ENCODE measurements around the gene ZNF169. TPM values are rescaled to one million over a fixed set of nuclear protein-coding genes. Genes with fewer than 3 reads are reported as not detected.

The ZNF169 gene
- total and polyA plus RNA-seq, 2 experiments from 2014 or later = 3.1 to 7.9 TPM

DNA sequence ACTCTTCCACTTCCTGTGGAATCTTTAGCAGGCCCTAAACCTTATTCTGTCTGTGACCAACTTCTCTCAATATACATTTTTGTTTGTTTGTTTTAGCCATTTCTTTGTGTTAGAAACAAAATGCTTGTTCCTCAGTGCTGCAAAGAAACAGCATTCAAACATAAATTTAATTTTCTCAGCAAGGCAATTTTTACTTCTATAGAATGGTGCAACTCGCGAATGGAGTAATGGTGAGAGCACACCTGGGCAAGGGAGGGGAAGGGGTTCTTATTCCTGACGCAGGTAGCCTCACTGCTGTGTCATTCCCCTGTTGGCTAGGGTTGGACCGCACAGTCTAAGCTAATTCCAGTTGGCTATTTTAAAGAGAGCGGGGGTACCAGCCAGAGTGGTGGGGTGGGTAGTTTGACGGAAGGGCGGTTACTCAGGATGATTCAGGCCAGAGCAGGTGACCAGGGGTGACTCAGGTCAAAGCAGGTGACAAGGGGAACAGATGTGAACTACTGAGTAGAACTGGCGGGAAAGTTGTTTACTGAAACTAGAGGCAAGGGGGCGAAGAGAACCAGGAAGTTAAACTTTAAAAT is 21.4 kb downstream of the ZNF169 start (continued):
- TF ChIP-seq, protein P1, sequence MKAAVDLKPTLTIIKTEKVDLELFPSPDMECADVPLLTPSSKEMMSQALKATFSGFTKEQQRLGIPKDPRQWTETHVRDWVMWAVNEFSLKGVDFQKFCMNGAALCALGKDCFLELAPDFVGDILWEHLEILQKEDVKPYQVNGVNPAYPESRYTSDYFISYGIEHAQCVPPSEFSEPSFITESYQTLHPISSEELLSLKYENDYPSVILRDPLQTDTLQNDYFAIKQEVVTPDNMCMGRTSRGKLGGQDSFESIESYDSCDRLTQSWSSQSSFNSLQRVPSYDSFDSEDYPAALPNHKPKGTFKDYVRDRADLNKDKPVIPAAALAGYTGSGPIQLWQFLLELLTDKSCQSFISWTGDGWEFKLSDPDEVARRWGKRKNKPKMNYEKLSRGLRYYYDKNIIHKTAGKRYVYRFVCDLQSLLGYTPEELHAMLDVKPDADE (IDR thresholded peaks at IDR 0.05) = no peak
- TF ChIP-seq EZH2 (IDR thresholded peaks at IDR 0.05; ENCODE audit: low read depth, unreplicated experiment) = no peak
- no peak for TF ChIP-seq JUNB (IDR thresholded peaks at IDR 0.05; ENCODE audit: unreplicated experiment)

DNA sequence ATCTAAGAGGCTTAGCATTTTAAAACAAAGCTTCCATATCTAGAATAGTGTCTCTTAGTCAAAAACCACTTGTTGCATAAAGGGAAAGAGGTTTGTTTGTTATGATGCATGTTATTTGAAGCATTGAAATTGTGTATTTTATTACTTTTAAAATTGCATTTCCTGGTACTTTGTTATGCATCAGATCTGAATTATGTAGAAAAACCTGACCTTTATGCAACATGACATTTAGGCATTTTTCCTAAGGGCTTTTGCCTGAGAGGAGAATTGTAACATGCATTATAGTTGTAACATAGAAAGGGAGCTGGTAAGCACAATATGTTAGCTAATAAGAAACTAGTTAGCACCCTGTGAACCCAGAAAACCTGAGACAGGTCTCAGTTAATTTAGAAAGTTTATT is 22.0 kb downstream of the ZNF169 start:
- no peaks in the 10 kb centered on the region for H3F3A ChIP-seq (replicated peaks; ENCODE audit: low read depth)
- Mint-ChIP-seq H3K9me3 (peaks cover 24% of the 10 kb centered on the region), H3K36me3 (ENCODE audit: low read depth) (peaks cover 57% of the 10 kb centered on the region), H3K27ac (no peak overlapping the region), H3K4me1 (peaks cover 4% of the 10 kb centered on the region), H3K27me3 (ENCODE audit: insufficient read depth, low read depth, poor library complexity) (no peaks in the 10 kb centered on the region), H3K4me3 (no peak overlapping the region)
- no peak overlapping the region for H3K4me3 ChIP-seq
- 0 out of 2 replicates have a peak, but pooled peaks cover 3% of the 10 kb centered on the region for H3K4me1 ChIP-seq (ENCODE audit: insufficient read depth)
- H3K27me3 ChIP-seq (ENCODE audit: insufficient read depth) = no peaks in the 10 kb centered on the region
- no peak overlapping the region for H3K27ac ChIP-seq (ENCODE audit: low read depth)
- H3K79me2 ChIP-seq (replicated peaks; ENCODE audit: insufficient read depth) = peaks cover 2% of the 10 kb centered on the region
- DNase-seq (ENCODE audit: low spot score) (no peak), ATAC-seq (no peak)
- no peaks in the 10 kb centered on the region for H4K20me1 ChIP-seq (replicated peaks; ENCODE audit: insufficient read depth)
- no peak overlapping the region for H3K4me2 ChIP-seq
- H2AFZ ChIP-seq = no peak overlapping the region
- H3K36me3 ChIP-seq (ENCODE audit: insufficient read depth) = peaks cover 13% of the 10 kb centered on the region
- H3K9me2 ChIP-seq (ENCODE audit: insufficient read depth) = no peaks in the 10 kb centered on the region
- TF ChIP-seq, protein P2, sequence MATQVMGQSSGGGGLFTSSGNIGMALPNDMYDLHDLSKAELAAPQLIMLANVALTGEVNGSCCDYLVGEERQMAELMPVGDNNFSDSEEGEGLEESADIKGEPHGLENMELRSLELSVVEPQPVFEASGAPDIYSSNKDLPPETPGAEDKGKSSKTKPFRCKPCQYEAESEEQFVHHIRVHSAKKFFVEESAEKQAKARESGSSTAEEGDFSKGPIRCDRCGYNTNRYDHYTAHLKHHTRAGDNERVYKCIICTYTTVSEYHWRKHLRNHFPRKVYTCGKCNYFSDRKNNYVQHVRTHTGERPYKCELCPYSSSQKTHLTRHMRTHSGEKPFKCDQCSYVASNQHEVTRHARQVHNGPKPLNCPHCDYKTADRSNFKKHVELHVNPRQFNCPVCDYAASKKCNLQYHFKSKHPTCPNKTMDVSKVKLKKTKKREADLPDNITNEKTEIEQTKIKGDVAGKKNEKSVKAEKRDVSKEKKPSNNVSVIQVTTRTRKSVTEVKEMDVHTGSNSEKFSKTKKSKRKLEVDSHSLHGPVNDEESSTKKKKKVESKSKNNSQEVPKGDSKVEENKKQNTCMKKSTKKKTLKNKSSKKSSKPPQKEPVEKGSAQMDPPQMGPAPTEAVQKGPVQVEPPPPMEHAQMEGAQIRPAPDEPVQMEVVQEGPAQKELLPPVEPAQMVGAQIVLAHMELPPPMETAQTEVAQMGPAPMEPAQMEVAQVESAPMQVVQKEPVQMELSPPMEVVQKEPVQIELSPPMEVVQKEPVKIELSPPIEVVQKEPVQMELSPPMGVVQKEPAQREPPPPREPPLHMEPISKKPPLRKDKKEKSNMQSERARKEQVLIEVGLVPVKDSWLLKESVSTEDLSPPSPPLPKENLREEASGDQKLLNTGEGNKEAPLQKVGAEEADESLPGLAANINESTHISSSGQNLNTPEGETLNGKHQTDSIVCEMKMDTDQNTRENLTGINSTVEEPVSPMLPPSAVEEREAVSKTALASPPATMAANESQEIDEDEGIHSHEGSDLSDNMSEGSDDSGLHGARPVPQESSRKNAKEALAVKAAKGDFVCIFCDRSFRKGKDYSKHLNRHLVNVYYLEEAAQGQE (IDR thresholded peaks at IDR 0.05; ENCODE audit: unreplicated experiment) = no peak
- TF ChIP-seq NANOG (IDR thresholded peaks at IDR 0.05; ENCODE audit: borderline replicate concordance) = no peak
- TF ChIP-seq ZNF114 (CRISPR knock-in tag; IDR thresholded peaks at IDR 0.05) = no peak
- TF ChIP-seq ZNF331 (CRISPR knock-in tag; IDR thresholded peaks at IDR 0.05; ENCODE audit: low read depth) = no peak
- no peak for TF ChIP-seq STAT1 (IDR thresholded peaks at IDR 0.05; ENCODE audit: unreplicated experiment)
- TF ChIP-seq EZH2 (IDR thresholded peaks at IDR 0.05; ENCODE audit: low read depth, unreplicated experiment) = no peak
- no peak for TF ChIP-seq EZH2phosphoT487 (IDR thresholded peaks at IDR 0.05; ENCODE audit: unreplicated experiment)
- no peak for TF ChIP-seq POLR2AphosphoS5 (IDR thresholded peaks at IDR 0.05; ENCODE audit: low read depth)
- TF ChIP-seq, protein P1 (IDR thresholded peaks at IDR 0.05) = no peak
- TF ChIP-seq, protein P3, sequence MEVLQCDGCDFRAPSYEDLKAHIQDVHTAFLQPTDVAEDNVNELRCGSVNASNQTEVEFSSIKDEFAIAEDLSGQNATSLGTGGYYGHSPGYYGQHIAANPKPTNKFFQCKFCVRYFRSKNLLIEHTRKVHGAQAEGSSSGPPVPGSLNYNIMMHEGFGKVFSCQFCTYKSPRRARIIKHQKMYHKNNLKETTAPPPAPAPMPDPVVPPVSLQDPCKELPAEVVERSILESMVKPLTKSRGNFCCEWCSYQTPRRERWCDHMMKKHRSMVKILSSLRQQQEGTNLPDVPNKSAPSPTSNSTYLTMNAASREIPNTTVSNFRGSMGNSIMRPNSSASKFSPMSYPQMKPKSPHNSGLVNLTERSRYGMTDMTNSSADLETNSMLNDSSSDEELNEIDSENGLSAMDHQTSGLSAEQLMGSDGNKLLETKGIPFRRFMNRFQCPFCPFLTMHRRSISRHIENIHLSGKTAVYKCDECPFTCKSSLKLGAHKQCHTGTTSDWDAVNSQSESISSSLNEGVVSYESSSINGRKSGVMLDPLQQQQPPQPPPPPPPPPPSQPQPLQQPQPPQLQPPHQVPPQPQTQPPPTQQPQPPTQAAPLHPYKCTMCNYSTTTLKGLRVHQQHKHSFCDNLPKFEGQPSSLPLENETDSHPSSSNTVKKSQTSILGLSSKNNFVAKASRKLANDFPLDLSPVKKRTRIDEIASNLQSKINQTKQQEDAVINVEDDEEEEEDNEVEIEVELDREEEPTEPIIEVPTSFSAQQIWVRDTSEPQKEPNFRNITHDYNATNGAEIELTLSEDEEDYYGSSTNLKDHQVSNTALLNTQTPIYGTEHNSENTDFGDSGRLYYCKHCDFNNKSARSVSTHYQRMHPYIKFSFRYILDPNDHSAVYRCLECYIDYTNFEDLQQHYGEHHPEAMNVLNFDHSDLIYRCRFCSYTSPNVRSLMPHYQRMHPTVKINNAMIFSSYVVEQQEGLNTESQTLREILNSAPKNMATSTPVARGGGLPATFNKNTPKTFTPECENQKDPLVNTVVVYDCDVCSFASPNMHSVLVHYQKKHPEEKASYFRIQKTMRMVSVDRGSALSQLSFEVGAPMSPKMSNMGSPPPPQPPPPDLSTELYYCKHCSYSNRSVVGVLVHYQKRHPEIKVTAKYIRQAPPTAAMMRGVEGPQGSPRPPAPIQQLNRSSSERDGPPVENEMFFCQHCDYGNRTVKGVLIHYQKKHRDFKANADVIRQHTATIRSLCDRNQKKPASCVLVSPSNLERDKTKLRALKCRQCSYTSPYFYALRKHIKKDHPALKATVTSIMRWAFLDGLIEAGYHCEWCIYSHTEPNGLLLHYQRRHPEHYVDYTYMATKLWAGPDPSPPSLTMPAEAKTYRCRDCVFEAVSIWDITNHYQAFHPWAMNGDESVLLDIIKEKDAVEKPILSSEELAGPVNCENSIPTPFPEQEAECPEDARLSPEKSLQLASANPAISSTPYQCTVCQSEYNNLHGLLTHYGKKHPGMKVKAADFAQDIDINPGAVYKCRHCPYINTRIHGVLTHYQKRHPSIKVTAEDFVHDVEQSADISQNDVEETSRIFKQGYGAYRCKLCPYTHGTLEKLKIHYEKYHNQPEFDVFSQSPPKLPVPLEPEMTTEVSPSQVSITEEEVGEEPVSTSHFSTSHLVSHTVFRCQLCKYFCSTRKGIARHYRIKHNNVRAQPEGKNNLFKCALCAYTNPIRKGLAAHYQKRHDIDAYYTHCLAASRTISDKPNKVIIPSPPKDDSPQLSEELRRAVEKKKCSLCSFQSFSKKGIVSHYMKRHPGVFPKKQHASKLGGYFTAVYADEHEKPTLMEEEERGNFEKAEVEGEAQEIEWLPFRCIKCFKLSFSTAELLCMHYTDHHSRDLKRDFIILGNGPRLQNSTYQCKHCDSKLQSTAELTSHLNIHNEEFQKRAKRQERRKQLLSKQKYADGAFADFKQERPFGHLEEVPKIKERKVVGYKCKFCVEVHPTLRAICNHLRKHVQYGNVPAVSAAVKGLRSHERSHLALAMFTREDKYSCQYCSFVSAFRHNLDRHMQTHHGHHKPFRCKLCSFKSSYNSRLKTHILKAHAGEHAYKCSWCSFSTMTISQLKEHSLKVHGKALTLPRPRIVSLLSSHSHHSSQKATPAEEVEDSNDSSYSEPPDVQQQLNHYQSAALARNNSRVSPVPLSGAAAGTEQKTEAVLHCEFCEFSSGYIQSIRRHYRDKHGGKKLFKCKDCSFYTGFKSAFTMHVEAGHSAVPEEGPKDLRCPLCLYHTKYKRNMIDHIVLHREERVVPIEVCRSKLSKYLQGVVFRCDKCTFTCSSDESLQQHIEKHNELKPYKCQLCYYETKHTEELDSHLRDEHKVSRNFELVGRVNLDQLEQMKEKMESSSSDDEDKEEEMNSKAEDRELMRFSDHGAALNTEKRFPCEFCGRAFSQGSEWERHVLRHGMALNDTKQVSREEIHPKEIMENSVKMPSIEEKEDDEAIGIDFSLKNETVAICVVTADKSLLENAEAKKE (CRISPR knock-in tag; IDR thresholded peaks at IDR 0.05) = no peak
- no peak for TF ChIP-seq CREB1 (CRISPR knock-in tag; IDR thresholded peaks at IDR 0.05; ENCODE audit: low read depth)
- TF ChIP-seq JUNB (IDR thresholded peaks at IDR 0.05; ENCODE audit: unreplicated experiment) = no peak
